Epidermal melanocyte (primary cell): ENCODE measurements around the gene GYS2.
"Not testable (repeated sequence)": the region's sequence is repeated elsewhere in the genome, so short reads cannot be mapped to it uniquely, and the experiment has no call there.

Experiments
- DNase-seq: peaks from one replicate; pipeline ENCODE4 v3.0.0; 2011; ENCODE audit warnings: low spot score; ENCODE audit not compliant: insufficient read length

GYS2 gene

GRCh38 chr12:21604245-21605101, at the start of gene GYS2:
GYS2 (minus strand) TSS chr12:21604847; CDS start chr12:21604592, 255 bp downstream.
- DNase-seq: no peak

GRCh38 chr12:21651821-21652220, 47.2 kb upstream of the GYS2 start:
- no peak for DNase-seq

GRCh38 chr12:21650997-21651396, 46.4 kb upstream of the GYS2 start:
- no peak for DNase-seq

GRCh38 chr12:21649034-21649433, 44.4 kb upstream of the GYS2 start:
- DNase-seq: no peak

GRCh38 chr12:21648378-21648777, 43.7 kb upstream of the GYS2 start:
- DNase-seq: no peak

GRCh38 chr12:21647179-21647578, 42.5 kb upstream of the GYS2 start:
- DNase-seq: no peak

GRCh38 chr12:21645041-21645500, 40.4 kb upstream of the GYS2 start:
- not testable (repeated sequence) for DNase-seq

GRCh38 chr12:21644516-21644915, 39.9 kb upstream of the GYS2 start:
- DNase-seq: no peak

GRCh38 chr12:21643758-21644157, 39.1 kb upstream of the GYS2 start:
- DNase-seq: no peak

GRCh38 chr12:21642707-21643389, 38.2 kb upstream of the GYS2 start:
- no peak for DNase-seq

GRCh38 chr12:21638054-21638891, 33.6 kb upstream of the GYS2 start:
- no peak for DNase-seq

GRCh38 chr12:21634245-21634644, 29.6 kb upstream of the GYS2 start:
- DNase-seq: no peak

- DNase-seq: no peak
Measured at GRCh38 chr12:21631367-21631766, 26.7 kb upstream of the GYS2 start.

- no peak for DNase-seq
Measured at GRCh38 chr12:21627924-21628323, 23.3 kb upstream of the GYS2 start.

GRCh38 chr12:21618566-21618965, 13.9 kb upstream of the GYS2 start:
- no peak for DNase-seq

GRCh38 chr12:21617030-21617429, 12.4 kb upstream of the GYS2 start:
- DNase-seq: no peak

GRCh38 chr12:21615431-21615830, 10.8 kb upstream of the GYS2 start:
- no peak for DNase-seq

GRCh38 chr12:21614506-21614905, 9.9 kb upstream of the GYS2 start:
- no peak for DNase-seq

- no peak for DNase-seq
Measured at GRCh38 chr12:21613931-21614330, 9.3 kb upstream of the GYS2 start.

GRCh38 chr12:21608196-21608595, 3.5 kb upstream of the GYS2 start:
- DNase-seq: no peak

GRCh38 chr12:21607701-21608100, 3.1 kb upstream of the GYS2 start:
- no peak for DNase-seq

- no peak for DNase-seq
Measured at GRCh38 chr12:21606175-21606574, 1.5 kb upstream of the GYS2 start.
